HG03103 (cell line): ENCODE measurements around the gene NEAT1.

ENCODE experiments used
- ATAC-seq: cut with Tn5 transposase; IDR thresholded peaks from one replicate; pipeline ENCODE4 v1.9.1; 2021; ENCODE audit warnings: low read depth; ENCODE audit not compliant: unreplicated experiment

Gene NEAT1

DNA sequence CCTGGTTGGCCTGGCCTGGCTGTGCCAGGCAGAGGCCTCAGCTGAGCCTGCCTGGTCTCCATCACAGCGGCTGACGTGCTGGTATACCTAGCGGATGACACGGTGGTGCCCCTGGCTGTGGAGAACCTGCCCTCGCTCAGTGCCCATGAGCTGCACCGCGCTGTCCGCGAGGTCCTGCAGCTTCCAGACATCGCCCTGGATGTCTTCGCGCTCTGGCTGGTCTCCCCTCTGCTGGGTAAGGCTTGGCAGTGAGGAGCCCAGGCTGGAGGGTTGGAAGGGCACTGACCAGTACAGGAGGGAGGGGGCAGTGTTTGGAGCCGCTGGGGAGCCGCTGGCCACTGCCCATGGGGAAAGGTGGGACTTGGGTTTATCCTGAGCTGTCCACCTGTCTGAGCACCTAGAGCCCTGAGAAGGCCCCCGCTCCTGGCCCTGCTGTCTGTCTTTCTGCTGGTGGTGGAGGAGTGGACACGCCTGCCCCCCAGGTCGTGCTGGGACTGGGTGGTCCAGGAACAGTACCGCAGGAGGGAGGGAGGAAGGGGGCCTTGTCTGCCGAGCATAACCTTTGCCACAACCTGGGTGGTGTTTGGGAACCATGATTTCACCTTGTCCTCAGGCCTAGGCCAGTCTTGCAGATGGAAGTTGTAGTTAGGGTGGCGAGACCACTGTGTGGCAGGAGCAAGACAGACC is 33.2 kb upstream of the NEAT1 start:
- ATAC-seq = no peak

DNA sequence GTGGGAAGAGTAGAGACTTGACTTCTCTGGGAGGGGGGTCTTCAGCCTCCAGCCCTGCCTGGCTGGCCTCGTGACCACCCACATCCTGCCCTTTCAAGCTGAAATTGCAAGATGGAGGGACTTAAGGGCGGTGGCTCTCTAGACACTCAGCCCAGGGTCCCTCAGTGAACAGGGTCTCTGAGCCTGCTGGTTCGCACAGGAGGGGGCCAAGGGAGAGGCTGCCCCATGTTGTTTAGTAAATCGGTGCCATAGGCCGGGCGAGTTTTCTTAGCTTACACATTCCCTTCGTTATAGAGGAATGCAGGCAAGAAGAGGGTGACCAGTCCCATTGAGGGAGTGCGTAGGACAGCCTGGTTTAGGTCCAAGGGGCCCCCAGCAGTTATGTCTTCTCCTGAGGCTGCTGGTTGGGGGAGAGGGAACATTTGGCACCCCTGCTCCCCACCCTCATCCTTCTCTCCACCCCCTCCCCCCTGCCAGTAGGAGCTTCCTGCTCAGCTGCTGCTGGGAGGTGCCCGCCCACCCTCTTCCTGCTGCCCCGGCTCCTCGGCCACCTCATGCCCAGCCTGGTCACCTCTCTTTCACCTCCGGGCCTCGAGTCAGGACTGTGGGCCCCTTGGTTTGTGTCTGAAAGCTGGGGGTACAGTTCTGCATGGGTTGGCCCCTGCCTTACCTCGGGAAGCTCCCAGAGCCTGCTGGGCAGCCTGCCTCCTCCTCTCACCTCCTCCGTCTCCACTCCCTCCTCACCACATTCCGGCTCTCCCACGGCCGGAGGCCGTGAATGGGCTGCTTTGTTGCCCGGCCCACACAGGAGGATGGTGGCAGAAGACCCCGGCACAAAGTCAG is 32.3 kb upstream of the NEAT1 start:
- no peak for ATAC-seq

DNA sequence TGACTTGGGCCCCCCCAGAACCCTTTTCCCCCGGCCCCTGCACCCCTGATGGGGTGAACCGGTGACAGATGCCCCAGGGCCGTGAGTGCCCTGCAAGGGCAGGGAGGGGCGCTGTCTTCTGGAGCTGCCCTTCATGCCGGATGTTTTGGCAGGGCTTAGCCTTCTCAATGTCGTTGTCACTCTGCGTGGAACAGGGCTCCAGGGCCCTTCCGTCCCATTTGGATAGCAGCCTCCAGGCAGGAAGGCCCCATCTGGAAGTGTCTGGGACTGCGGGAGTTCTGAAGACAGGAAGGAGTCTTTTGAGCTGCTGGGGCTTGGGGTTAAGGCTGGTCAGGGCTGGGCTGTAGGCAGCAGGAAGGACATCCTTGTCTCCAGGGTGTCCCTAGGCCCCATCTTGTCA is 31.6 kb upstream of the NEAT1 start:
- no peak for ATAC-seq

DNA sequence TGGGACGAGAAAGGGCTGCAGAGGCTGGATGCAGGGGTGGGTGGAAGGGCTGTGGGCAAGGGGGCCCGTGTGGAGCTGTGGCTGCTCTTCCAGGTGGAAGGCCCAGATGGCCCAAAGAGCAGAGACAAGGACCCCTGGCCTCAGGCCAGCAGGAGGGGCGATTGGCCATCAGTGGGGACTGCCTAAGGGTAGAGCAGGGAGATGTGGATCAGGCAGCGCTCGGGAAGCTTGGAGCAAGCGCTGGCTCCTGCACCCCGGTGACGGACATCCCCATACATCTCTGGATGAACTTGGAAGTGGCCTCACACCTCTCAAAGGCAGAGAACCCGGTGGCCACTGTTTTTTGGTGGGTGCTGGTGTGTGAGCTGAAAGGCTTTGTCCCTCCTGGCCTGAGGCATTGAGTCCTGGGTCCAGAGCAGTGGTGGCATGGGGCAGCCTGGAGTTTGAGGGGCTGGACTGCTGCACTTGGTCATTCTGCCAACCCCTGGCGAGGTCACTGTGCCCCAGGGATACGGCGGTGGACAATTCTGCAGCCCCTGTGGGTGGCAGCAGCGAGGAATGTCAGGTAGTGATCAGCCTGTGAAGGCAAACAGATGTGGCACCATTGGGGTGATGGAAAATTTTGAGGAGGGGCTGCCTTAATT is 30.3 kb upstream of the NEAT1 start:
- no peak for ATAC-seq

DNA sequence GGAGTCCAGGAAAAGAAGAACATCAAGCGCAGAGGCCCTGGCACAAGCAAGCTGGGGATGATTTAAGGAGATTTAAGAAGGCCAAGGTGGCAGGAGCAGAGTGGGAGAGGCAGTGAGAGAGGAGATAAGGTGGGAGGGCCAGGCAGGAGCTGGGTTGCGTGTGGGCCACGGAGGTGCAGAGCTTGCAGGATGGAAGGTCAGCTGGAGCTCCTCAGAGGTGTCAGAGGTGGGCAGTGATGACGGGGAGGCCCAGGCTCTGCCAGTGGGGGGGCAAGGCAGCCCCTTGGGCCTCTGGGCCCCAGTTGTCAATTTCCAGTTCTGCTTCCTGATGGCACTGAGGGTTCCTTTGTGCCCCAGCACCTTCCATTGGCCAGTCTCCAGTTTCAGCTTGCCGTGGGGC is 29.7 kb upstream of the NEAT1 start:
- ATAC-seq = no peak

DNA sequence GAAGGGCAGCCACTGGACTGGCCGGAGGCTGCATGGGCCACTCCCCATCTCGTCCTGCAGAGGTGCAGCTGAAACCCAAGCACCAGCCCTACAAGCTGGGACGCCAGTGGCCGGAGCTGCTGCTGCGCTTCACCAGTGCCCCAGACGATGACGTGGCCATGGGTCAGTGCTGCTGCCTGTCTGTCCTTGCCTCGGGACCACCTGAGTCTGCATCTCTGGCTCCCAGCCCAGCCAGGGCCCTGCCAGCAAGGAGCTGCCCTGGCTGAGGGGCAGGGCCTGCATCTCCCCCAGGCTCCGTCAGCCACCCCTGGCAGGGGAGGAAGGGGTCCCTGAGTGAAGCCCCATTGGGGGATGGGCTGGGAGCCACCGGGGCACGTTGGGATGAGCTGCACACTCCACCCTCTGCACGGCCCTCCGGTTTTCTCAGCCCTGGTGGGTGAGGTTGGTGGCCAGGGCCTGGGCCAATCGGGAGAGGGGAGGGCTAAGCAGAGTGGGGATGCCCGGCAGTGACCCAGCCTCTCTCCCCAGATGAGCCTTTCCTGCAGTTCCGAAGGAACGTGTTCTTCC is 29.0 kb upstream of the NEAT1 start:
- no peak for ATAC-seq

DNA sequence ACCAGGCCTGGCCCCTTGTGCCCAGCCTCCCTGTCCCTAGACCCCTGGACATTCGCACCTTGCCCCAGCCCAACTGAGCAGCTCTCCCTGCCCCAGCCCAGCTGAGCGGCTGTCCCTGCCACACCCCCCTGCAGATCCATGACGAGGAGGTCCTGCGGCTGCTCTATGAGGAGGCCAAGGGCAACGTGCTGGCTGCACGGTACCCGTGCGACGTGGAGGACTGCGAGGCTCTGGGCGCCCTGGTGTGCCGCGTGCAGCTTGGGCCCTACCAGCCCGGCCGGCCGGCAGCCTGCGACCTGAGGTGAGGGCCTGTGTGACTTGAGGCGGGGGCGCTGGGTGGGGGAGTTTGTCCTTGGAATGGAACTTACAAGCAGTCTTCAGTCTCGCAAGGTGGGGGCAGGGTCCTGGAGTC is 28.5 kb upstream of the NEAT1 start:
- no peak for ATAC-seq

DNA sequence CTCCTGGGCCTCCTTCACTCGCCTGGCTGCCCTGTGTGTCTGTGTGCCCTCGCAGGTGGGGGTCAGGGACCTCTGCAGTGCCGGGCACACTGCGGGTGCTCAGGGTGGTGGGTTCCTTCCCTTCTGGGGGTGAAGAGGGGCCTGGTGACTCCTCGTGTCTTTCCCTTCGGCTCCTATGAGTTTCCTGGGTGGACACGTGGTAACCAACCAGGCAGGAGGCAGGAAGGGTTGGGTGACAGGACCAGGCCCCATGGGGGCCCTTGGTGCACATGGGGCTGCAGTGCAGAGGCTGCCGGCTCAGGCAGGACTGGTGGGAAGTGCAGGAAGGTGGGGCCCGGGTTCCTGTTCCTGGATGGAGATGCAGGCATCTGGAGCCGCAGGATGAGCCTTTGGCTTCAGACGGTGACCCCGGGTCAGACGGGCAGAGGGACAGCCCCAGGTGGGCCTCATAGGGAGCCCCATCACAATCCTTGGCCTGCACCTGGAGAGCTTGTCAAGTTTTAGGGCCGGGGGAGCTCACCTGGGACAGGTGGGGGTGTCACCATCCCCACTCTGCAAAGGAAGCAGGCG is 26.6 kb upstream of the NEAT1 start:
- no peak for ATAC-seq

DNA sequence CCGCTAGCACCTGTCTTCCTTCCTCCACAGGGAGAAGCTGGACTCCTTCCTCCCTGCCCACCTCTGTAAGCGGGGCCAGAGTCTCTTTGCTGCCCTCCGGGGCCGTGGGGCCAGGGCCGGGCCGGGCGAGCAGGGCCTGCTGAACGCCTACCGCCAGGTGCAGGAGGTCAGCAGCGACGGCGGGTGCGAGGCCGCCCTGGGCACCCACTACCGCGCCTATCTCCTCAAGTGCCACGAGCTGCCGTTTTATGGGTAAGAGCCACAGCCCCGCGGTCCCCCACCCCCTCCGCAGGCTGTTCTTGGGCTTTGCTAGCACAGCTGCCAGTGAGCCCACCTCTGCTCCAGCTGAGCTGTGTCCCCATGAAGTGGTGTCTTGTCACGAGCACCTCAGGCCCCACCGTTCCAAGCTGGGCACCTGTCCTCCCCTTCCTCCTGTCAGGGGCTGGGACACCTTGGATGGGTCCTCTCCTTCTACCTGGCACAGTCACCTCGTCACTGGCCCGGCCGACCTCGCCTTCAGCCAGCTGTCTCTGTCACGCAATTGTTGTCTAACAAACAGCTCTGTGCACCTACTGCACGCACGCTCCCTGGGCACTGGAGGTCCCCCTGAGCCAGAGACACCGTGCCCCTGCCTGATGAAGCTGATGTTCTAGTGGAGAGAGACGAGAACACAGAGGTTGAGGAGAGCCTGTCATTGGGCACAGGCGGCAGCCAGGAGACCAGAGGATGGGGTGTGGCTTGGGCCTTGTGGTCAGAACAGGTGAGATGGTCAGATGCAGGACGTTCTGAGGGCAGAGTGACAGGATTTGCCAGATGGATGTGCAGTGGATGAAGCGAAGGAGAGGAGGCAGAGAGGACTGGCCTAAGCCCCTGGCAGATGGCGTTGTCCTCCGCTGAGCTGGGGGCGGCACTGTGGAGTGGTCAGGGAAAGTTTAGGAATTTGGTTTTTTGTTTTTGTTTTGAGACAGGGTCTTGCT is 25.5 kb upstream of the NEAT1 start:
- ATAC-seq = no peak

DNA sequence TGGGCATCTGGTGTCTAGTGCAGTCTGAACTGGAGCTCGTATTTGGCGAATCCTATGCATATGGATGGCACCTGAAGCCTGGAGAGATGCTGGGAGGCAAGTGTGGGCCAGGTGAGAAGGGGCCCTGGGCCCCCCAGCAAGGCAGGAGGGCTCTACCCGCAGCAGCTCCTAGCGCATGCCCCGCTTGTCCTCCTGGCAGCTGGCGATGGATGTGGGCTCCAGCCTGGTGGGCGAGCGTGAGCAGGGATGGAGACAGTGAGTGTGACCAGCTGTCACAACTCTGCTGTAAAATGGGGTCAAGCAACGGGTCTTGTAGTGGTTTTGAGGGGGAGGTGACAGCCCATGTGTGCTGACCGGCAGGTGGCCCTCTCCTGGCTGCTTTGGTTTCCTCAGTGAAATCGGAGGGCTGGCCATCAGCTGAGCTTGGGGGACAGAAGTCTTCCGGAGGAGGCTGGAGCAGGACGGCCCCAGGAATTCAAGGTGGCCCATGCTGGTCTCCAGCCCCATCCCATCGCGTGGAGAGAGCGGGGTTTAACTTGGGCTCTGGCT is 24.2 kb upstream of the NEAT1 start:
- ATAC-seq = no peak

DNA sequence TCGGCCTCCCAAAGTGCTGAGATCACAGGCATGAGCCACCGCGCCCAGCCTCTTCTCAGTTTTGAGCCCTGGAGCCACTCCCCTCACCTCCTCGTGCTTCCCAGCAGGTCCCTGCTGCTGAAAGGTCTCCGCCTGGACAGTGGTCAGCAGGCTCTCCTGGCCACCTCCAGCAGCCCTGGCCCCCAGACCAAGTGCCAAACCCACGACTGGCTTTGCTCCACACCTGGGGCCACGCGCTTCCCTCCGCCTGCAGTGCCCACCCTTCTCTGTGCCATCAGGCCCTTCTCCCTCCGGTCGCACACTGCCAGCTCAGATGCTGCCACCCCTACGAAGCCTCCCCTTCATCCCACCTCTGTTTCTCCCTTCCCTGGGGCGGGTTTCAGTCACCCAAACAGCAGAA is 23.3 kb upstream of the NEAT1 start:
- no peak for ATAC-seq

DNA sequence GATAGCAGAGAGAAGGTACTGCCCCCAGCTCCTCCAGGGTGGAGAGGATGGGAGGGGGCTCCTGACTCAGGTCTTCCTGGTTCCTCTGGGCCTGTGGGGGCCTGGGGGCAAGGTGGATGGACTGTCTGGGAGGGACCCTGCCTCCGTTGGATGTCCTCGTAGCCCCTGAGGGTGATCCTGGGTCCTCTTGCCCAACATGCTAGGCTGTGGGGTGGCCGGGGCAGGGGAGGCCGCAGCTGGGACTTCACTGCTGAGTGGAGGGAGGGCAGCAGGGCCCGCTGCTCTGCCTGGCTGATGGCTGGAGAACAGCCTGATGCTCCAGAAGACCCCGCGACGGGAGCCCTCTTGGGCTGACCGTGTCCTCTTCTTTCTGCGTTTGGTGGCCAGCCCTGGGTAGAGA is 22.8 kb upstream of the NEAT1 start:
- no peak for ATAC-seq

DNA sequence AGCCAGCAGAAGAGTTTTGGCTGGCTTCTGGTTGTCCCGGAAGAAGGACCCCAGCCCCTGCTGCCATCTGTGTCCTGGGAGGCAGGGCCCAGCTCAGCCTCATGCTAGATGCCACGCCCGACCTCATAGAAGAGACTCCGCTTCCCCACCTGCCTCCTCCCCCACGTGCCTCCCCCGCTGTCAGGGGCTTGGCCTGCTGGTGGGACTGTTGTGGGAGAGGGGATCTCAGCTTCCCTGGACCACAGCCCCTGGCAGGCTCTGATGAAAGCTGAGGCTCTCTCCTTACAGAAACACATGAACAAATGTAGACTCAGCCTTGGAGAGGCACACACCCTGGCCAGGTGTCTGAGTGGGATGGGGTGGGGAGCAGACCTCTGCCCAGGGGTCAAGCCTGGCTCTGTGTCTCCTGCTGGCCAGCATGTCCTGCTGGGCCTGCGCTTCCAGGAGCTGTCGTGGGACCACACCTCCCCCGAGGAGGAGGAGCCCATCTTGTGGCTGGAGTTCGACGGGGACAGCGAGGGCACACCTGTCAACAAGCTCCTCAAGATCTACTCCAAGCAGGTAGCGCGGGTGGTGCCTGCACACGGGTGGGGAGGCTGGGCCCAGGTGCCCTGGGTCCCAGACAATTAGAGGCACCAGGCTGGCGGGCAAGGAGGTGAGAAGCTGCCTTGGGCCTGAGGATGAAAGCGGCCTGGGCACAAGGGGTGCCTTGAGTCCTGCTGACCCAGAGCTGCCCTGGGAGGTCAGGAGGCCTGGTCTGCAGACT is 22.1 kb upstream of the NEAT1 start:
- ATAC-seq = no peak

DNA sequence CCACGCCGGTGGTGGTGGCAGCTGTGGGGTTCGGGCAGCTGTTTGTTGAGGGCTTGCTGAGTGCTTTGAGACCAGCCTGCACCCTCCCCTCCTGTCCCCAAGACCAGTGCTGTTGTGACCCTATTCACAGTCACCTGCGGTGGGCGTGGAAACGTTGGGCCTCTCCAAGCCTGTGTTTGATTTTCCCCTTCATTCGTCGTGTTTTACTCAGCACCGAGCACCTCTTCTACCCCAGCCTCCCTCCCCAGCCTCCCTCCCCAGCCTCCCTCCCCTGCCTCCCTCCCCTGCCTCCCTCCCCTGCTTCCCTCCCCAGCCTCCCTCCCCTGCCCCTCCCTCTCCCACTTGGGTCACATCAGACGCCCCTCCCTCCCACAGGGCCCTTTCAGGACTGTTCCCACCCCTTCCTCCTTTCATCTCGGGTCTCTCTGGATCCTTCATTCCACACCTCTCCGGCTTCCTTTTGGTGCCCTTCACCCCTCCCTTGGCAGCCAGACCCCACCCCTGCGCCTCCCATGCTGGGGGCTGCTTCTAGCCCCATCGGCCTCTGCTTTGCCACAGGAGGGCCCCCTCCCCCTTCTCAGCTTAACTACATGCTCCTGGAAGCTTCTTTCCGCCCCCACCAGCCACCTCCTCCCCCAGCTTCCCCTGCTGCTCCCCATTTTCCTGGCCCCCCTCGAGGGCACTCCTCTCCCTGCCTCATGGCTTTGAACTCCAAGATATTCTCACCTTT is 21.4 kb upstream of the NEAT1 start:
- no peak for ATAC-seq

DNA sequence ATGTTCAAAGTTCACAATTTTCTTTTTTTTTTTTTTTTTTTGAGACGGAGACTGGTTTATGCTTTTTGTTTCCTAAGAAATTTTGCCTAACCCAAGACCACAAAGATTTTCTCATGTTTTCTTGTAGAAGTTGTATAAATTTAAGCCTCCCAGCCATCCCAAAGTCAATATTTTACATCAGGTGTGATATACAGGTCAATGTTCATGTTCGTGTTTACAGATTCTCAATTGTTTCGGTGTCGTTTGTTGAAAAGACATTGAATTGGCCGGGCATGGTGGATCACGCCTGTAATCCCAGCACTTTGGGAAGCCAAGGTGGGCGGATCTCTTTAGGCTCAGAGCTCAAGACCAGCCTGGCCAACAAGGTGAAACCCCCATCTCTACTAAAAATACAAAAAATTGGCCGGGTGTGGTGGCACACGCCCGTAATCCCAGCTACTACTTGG is 20.8 kb upstream of the NEAT1 start:
- no peak for ATAC-seq

DNA sequence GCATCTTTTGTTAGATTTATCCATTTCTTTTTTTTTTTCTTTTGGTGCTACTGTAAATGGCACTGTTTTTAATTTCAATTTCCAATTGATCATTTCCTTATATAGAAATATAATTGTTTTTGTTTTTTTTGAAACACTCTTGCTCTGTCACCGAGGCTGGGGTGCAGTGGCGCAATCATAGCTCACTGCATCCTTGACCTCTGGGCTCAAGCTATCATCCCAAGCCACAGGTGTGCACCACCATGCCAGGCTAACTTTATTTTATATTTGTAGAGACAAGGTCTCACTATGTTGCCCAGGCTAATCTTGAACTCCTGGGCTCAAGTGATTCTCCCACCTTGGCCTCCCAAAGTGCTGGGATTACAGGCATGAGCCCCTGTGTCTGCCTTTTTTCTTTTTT is 19.8 kb upstream of the NEAT1 start:
- no peak for ATAC-seq

DNA sequence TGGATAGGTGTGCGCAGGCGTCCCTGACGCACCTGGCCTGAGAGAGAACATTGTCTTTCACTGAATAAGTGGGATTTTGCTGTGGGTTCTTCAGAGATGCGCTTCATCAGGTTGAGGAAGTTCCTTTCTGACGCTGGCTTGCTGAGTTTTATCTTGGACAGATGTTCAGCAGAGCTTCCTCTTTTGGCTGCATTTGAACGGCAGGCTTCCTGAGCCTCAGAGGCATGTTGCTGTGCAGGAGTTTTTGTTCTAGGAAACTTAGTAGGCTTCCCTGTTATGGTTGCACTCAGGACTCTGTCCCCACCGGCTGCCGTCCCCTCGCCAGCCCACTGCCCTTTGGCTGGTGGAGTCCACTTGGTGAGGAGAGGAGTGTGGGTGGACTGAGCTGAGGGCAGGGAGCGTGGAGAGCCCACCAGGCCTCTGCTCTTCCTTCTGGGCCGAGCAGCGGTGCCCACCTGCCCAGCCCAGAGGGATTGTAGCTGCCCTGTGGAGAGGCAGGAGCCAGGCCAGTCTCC is 18.9 kb upstream of the NEAT1 start:
- ATAC-seq = no peak

DNA sequence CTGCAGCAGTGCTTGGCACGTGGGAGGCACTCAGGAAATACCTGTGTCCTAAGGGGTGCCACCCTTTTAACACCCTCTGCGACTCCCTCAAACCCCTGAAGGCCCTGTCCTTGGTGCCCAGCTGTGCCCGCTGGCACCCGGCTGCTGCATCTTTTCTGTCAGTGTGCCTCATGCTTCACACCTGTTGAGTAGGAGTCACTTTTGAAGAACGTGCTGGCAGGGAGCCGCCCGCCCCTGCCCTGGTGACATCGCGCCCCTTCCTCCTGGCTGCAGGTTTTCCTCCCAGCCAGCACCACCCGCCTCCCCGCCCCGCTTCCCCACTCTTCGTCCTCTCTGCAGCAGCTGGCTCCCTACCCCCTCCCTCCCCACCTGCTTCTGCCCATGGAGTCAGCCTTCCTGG is 18.4 kb upstream of the NEAT1 start:
- ATAC-seq = no peak
